Measurements from ENCODE around the gene PPP1R7.
"Not testable (repeated sequence)": the region's sequence is repeated elsewhere in the genome, so short reads cannot be mapped to it uniquely, and the experiment has no call there.

Gene PPP1R7

DNA sequence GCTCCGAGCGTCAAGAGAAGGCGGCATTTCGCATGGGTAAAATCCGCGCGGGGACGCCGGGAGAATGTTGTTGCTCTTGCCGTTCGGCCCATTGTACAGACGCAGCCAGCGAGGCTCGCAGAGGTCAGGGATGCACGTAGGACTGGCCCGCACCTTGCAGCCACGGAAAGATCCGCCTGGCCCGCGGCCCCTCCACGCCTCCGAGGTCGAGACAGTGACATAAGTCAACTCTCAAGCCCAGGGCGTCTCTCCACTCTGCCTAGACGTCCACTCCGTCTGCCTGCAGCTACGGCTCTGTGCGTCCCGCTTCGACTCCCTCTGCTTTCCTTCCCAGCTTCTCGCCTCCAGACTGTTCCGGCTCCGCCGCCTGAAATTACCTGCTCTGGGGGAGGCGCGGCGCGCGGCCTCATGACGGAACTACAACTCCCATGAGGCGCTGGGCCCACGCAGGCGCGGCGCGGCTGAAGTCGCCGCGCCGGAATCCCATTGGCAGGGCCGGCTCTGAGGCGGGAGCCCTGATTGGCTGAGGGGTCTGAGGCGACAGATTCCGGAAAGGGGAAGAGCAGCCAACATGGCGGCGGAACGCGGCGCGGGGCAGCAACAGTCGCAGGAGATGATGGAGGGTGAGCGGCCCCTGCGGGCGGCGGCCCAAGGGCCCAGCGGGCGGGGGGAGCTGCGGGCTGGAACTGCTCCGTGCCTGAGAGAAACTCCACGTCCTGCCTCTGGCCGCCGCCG, at the start of gene PPP1R7:
Gene PPP1R7 (plus strand): TSS at position 543 of the 735 bp plus-strand sequence. CDS start 29 bp downstream, at position 572.
- intact Hi-C loops (cut with DNase I): loop anchor here (2.0 to 10.0 kb wide), 2 partner anchors 47 to 85 kb away; partner anchors contain the start of gene MTERF4
- peak; percentile 90 to 99 (median 94) for DNase-seq

DNA sequence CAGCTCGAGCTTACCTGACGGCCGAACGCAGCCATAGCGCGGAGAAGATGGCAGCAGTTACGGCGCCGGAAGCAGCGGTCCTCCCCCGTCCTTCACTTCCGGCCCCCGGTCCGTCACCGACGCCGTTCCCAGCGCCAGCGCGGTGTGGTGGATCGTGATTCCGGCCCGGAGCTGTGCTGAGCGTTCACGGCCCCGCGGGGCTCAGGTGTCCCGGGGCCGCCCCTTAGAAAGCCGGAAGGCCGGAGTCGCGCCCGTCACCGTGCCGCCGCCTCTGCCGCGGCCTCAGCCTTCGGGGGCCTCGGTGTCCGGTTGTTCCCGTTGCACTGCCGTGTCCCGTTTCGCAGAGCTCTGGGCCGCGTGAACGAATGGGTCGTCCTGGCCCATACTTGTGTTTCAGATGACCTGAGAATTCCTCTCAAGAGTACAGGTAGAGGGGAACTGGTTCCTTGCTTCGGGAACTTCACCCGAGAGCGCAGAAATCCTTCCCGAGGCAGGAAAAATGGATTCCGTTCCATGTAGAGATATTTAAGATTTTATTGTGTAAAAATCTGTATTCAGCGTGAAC, 47.9 kb upstream of the PPP1R7 start, which contains the start of gene MTERF4:
Gene MTERF4 (minus strand): TSS at position 49 of the 565 bp plus-strand sequence. CDS start 14 bp downstream, at position 35.
- peak; percentile 79 to 98 (median 89) for DNase-seq
- intact Hi-C loops (cut with DNase I): loop anchor here (2.0 kb wide), 1 partner anchor 48 kb away; the partner anchor contains the start of gene PPP1R7

GRCh38 chr2:241103176-241103595, 47.1 kb upstream of the PPP1R7 start:
- DNase-seq: peak in 1 of 10 donors; percentile 54
- intact Hi-C loops (cut with DNase I): loop anchor here (2.0 kb wide), 1 partner anchor 48 kb away; the partner anchor contains the start of gene PPP1R7

- intact Hi-C loops (cut with DNase I): not testable (repeated sequence)
- DNase-seq: peak in 2 of 10 donors; percentile 21 to 81
Measured at GRCh38 chr2:241104611-241105010, 45.7 kb upstream of the PPP1R7 start.

- peak in 2 of 10 donors; percentile 44 to 68 for DNase-seq
- intact Hi-C loops (cut with DNase I): no loop called here
Measured at GRCh38 chr2:241105641-241106040, 44.6 kb upstream of the PPP1R7 start.

GRCh38 chr2:241107031-241107783, 43.1 kb upstream of the PPP1R7 start:
- intact Hi-C loops (cut with DNase I): no loop called here
- peak in 2 of 10 donors; percentile 35 to 52 for DNase-seq

GRCh38 chr2:241108271-241109209, 41.7 kb upstream of the PPP1R7 start:
- intact Hi-C loops (cut with DNase I): no loop called here
- DNase-seq: peak in 3 of 10 donors; percentile 28 to 66 (median 60)

DNA sequence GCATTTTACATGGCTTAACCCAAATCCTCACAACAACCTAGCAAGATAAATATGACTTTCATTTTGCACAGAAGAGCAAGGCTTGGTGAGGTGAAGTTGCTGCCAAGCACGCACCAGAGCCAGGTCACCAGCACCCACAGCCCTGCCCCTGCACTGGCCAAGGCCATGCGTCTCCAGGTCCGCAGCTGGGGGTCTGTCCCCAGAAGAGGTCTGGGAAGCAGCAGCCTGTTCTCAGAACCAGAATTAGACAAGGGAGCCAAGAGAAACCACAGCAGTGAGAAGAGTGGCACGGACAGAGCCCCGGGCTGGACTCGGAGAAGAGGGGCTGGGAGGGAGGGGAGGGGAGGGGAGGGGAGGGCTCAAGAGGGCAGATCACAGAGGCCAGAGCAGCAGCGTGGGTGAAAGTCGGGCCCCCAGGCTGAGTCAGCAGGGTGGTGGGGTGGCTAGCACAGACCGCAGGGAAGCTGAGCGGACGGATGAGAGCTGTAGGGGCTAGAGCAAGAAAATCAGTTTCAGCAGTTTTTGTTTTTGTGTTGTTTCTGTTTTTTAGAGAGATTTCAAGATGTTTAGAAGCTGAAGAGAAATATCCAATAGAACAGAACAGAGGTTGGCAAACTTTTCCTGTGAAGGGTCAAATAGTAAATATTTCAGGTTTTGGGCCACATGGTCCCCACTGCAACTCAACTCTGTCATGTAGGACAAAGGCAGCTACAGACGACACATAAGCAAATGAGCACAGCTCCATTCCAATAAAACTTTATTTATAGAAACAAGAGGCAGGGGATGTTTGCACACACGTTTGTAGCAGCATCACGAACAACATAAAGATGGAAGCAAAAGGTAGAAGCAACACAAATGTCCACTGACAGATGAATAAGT, 40.8 kb upstream of the PPP1R7 start:
- intact Hi-C loops (cut with DNase I): no loop called here
- peak in 2 of 10 donors; percentile 32 to 44 for DNase-seq

DNA sequence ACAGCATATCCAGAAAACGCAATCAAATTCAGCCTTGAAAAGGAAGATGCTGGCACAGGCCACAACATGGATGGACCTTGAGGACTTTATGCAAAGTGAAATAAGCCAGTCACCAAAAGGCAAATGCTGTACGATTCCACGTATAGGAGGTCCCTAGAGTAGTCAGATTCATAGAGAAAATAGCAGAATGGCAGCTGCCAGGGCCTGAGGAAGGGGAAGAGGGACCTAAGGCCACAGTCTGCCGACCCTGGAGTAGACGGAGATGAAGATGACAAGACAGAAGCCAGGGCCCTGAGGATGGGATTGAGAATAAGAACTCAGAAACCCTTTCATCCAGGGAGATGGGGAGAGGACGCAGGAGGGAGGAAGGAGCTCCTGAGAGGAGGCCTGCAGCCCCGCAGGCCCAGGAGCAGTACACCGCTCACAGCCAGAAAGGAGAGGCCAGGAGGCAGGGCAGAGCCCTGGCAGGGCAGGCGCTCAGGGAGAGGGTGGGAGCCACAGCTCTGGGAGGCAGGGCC, 40.1 kb upstream of the PPP1R7 start:
- intact Hi-C loops (cut with DNase I): no loop called here
- no peak for DNase-seq

- peak in 3 of 10 donors; percentile 45 to 73 (median 54) for DNase-seq
- intact Hi-C loops (cut with DNase I): no loop called here
Measured at GRCh38 chr2:241110607-241111439, 39.4 kb upstream of the PPP1R7 start.

GRCh38 chr2:241111440-241111805, 38.8 kb upstream of the PPP1R7 start:
- DNase-seq: peak in 2 of 10 donors; percentile 52 to 78
- intact Hi-C loops (cut with DNase I): no loop called here

- intact Hi-C loops (cut with DNase I): no loop called here
Measured at GRCh38 chr2:241112046-241112445, 38.2 kb upstream of the PPP1R7 start.

GRCh38 chr2:241112592-241112991, 37.7 kb upstream of the PPP1R7 start:
- intact Hi-C loops (cut with DNase I): no loop called here
- peak in 3 of 10 donors; percentile 31 to 78 (median 44) for DNase-seq

More at GRCh38 chr2:241112046-241112445, 38.2 kb upstream of the PPP1R7 start:
- DNase-seq: peak in 1 of 10 donors; percentile 46

GRCh38 chr2:241114836-241115235, 35.4 kb upstream of the PPP1R7 start:
- peak in 2 of 10 donors; percentile 31 to 54 for DNase-seq
- intact Hi-C loops (cut with DNase I): no loop called here

- intact Hi-C loops (cut with DNase I): no loop called here
- DNase-seq: peak in 1 of 10 donors; percentile 12
Measured at GRCh38 chr2:241115361-241115760, 34.9 kb upstream of the PPP1R7 start.

DNA sequence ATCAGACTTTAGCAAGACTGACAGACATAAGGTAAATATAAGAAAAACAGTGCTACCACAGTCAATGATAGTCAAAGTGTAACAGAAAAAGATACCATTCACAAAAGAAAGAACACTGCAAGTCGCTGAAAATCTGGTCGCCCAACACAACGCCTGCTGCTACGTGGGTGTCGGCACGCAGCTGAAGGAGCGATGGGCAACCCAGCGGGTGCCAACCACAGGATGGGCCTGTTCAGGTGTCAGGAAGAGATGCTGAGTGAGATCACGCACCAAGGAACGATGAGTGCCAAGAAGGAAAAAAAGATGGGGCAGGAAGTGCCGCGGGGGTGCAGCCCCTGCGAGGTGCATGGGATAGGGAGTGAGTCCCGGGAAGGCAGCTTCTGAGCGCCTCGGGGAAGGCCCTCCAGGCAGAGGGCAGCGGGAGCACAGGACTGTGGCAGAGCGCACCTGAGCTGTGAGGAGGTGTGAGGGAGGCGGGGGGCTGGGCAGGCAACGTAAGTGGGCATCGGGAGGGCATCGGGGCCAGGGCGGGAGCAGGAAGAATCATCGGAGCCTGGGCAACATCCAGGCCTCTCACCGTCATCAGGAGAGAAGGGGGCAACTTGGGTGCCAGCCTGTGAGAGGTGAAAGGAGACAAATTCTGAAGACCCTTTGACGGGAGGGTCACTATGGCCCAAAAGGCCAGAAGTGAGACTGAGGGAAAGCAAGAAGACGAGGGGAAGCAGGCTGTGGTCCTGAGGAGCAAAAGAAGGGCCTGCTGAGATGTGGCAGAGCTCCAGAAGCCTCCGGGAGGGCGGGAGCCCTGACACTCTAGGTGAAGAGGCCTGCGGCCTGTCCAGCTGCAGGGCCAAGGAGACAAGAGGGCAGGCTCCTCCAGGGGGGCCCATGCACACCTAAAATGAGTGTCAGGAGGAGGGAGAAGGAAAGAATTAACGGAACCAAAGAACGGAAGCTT, 33.4 kb upstream of the PPP1R7 start:
- peak in 3 of 10 donors; percentile 64 to 67 (median 67) for DNase-seq
- intact Hi-C loops (cut with DNase I): no loop called here
